Esophagus squamous epithelium (tissue), 4 donors: ENCODE measurements around the gene TOMM22.

Source experiments
- POLR2A ChIP-seq, 4 donors: fragments of 450-650 bp; IDR thresholded peaks; one replicate each; pipeline ENCODE4 v1.6.1; 2017; ENCODE audit warnings: antibody characterized with exemption in 4 of 4, mild to moderate bottlenecking in 4 of 4, moderate library complexity in 3 of 4
- TF ChIP-seq, protein P1 (sequence below), 6 experiments: fragments of 450-650 bp in 4 of 6; fragments of 200-600 bp in 2 of 6; sonication (generic) in 2 of 6; IDR thresholded peaks; one replicate each; pipeline ENCODE4 v1.5.1; 2016 to 2019; ENCODE audit warnings: antibody characterized with exemption in 6 of 6, mild to moderate bottlenecking in 4 of 6, moderate library complexity in 4 of 6

DNA sequence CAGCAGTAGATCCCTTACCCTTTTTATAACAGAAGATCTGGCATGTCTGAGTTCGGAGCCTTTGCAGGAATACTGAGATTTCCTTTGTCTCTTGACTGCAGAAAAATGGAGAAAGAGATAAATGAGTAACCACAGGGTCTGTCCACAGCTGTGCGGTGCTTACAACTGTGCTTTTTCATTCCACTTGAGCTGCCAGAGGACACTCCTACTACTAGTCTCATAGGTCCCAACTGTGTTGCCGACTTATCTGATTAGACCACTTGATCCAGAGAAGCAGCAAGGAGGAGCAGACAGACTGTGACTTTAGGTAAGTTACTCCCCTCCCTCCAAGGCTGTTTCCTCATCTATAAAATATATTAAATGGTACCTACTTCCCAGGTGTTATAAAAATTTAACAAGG lies 43.0 kb upstream of the TOMM22 start:
- TF ChIP-seq, protein P1, sequence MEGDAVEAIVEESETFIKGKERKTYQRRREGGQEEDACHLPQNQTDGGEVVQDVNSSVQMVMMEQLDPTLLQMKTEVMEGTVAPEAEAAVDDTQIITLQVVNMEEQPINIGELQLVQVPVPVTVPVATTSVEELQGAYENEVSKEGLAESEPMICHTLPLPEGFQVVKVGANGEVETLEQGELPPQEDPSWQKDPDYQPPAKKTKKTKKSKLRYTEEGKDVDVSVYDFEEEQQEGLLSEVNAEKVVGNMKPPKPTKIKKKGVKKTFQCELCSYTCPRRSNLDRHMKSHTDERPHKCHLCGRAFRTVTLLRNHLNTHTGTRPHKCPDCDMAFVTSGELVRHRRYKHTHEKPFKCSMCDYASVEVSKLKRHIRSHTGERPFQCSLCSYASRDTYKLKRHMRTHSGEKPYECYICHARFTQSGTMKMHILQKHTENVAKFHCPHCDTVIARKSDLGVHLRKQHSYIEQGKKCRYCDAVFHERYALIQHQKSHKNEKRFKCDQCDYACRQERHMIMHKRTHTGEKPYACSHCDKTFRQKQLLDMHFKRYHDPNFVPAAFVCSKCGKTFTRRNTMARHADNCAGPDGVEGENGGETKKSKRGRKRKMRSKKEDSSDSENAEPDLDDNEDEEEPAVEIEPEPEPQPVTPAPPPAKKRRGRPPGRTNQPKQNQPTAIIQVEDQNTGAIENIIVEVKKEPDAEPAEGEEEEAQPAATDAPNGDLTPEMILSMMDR (IDR thresholded peaks at IDR 0.05) = no peak
- TF ChIP-seq POLR2A (IDR thresholded peaks at IDR 0.05) = no peak
